IPS DF 4.7 (cell line): ENCODE measurements around the gene STOX2.

ENCODE experiments used
- DNase-seq: peaks from one replicate; pipeline ENCODE4 v3.0.0-alpha.2; 2013; ENCODE audit warnings: low spot score; ENCODE audit errors: extremely low read depth

STOX2 gene

DNA sequence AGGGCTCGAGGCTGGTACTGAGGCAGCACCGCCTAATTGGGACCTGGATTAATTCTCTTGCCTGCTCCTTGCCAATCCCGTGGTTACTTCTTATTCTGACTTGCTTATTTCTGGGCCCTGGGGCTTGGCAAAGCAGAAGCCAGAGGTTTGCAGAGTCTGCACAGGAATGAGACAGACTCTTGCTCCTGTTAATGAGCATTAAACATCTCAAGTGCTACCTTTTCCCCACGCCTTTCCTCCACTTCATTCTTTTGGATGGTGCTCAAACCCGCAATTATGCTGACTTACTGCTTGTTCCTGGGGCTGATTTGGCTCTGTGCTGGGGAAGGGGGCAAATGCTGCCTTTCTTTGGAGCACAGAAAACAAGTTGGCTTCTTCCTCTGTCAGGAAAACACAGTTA, 16.5 kb upstream of the STOX2 start:
- no peak for DNase-seq

DNA sequence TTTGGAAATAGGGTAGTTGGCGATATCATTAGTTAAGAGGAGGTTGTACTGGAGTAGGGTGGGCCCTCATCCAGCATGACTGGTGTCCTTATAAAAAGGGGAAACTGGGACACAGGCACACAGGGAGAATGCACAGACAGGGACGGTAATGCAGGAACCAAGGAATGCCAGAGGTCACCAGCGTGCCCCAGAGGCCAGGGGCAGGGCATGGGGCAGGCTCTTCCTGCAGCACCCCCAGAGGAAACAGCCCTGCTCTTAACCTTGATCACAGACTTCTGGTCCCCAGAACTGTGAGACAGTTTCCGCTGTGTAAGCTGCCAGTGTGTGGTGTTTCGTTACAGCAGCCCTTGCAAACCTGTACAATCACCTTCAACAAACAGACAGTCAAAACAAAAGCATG, 15.9 kb upstream of the STOX2 start:
- no peak for DNase-seq

DNA sequence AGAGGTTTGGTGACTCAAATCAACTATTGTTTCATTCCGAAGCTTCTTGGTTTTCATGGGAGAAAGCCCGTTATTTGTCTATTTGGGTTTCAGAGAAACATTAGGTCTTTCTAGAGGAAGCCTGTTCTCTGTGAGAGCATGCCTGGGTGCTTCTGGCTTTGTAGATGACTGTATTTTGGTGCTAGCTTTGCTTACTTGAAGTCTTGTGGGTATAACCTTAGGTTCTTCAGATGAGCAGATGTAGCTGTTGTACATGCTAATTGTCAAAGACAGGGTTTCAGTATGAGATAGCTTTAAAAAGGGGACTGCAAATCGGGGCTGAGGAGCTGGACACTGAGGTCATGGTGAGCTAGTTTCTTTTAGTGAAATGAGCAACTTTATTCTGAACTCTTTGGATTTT, 7.9 kb upstream of the STOX2 start:
- DNase-seq = no peak

DNA sequence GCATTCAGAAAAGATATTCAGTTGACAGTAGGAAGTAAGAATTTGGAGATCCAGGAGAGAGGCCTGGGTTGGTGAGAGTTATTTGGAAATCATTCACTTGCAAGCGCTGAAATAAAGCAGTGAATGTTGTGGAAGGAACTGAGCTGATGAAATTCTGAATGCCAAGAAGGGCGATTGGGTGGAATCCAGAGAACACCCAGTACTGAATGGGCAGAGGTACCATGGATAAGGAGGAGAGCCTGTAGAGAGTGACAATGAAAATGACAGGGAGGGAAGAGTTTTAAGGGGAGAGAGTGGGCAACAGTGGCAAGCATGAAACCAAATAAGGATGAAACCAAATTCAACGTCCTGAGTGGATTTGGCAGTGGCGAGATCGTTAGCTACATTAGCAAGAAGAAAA, 6.7 kb upstream of the STOX2 start:
- DNase-seq = no peak

DNA sequence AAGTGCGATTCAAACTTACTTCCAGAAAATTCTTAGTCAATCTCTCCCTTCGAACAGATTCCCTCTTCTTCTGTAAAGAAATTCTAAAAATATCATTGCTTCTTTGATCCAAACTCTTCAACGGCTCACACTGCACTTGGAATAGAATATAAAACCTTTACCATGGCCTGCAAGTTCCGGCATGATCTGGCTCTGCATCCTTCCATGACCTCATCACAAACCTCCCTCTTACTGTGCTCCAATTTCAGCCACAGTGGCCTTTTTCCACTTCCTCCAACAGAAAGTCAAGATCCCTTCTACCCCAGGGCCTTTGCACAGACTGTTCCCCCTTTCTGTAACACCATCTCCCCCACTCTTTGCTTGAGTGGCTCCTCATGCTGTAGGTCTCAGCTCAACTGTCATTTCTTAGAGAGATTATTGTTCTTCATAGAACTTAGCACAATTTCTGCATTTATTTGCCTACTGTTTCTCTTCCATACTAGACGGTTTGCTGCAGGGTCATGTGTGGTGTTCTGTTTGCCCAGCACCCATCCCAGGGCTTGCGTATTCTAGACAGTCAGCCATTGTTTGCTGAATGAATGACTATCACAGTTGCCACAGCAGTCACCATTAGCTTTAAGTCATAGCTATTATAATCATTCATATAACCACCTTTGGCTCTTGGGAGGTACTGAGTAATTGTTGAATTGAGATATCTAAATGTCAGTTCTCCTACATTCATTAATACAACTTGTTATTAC, 1.9 kb upstream of the STOX2 start:
- no peak for DNase-seq

DNA sequence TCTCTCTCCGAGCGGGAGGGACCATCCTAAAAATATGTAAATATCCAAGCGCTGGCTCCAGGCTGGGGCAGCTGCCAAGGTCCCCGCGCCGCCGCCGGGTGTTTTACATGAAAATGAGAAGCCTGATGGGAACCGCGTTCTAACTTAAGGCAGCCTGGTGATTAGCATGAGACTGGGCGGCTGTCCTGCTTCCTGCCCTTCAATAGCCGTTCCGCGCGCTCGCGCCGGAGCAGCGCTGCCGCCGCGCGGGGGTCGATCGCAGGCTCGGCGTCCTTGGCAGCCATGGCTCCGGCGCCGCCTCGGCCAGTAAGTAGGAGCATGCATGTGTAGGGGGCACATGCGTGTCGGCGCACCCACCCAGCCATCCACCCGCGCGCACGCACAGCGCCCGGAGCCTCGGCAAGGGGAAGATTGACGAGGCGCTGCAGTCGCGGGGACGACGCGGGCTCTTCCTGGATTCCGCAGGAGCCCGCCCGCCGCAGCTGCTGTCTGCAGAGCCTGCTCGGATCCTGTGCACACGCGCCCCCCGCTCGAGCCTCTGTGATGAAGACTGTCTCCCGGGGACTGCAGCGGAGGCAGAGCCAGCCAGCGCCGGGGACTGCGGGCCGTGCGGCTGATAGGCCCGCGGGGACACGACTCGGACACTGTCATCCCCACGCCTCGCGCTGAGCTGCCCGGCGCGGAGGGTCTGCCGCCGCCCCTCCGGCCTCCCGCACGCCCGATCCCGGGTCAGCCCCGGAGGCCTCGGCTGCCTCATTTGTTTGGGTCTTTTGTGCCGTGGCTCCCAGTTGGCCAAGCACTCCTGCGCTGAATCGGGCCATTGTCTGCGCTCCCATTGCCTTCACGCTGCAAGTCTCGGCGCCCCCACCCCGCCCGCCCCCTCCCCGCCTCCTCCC, 734 bp downstream of the STOX2 start:
- peak; percentile 68 for DNase-seq

DNA sequence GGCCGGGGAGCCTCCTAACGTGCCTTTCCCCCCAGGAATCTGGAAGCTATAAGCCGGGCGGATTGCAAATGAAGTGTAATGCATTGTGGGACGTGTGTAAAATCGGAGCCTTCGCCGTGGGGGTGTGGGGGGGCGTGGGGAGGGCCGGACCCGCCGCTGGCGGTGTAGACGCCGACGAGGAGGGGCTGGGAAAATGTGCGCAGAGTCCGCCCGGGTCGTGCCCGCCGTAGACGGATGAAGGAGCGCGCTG, 1.3 kb downstream of the STOX2 start:
- no peak for DNase-seq

DNA sequence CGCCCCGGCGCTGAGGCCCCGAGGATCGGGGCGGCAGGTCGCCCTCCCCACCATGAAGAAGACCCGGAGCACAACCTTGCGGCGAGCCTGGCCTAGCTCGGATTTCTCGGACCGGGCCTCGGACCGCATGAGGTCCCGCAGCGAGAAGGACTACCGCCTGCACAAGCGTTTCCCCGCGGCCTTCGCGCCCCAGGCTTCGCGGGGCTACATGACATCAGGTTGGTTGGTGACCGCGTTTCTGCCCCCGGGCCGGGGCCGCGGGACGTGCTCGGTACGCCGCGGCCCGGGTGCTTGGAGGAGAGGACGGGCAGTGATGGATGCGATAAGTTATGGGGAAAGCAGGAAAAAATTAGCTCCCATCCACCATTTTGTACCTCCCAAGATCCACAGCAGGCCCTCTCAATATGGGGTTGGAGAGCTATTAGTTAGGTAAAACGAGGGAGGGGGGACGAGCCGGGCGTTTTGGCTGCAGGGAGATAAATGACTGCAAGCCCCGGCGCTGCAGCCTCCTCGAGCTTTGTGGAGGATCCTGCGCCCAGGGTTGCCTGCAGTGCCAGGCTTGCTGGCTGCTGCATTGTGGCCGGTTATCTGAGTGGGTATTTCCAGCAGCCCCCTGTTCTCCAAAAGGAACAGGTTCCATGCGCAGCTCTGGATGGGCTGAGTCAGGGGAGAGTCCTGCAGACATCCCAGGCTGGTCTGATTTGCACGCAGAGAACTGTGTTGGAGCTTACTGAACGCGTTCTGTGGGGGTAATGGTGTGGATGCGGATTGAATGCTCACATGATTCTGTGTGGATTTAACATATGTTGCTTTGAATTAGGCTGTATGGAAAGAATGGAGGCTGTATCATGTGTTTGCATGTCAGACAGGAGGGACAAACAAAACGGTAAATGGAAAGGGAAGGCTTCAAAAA, 1.9 kb downstream of the STOX2 start:
- no peak for DNase-seq

DNA sequence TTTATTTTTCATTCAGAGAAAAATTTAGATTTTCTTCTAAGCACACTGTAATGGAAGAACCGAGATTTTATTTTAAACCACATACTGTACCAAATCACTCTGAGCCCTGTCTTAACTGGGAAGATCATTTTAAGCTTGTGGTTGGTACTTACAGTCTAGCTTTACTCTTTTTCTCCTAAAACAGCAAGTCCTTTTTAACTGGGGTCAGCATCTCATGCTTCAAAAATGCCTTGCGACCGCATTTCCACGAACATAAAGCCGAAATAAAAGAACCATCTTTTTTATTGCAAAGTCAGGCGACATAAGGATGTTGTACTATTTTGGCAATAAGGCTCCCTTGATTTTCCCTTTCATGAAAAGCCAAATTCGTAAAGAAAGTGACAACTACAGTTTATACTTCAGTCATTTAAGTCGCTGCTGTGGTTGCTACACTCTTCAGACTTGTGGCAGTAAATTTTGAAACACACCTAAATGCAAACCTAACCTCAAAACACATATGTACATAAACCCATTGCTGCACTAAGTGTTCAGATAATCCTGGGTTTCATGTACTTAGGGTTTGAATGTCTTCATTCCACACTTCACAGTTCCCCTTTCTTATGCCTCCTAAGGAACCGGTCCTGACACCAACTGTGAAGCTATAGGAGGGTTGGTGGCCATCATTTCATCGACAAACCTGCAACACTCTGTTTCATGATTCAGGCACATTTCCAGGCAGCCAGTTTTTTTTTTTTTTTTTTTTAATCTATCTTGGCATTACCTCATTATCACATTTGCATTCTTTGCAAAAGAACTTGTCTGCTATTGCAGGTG, 3.0 kb downstream of the STOX2 start:
- no peak for DNase-seq

DNA sequence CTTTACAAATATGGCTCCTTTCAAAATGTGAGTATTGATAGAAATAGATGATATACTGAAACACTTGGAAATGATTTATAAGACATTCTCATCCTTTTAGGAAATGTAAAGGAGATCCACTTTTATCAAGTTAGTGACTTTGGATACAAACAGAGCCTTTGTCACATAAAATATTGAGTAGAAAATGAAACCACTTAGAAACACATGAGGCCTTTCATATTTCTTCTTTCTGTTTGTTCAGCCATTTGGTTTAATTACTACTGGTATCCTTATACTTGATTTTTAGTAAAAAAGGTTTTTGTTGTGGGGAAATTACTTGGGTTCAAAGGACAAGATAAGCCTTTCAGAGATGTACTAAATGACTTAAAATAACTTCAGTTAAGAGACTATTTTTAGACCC, 4.1 kb downstream of the STOX2 start:
- DNase-seq = no peak

DNA sequence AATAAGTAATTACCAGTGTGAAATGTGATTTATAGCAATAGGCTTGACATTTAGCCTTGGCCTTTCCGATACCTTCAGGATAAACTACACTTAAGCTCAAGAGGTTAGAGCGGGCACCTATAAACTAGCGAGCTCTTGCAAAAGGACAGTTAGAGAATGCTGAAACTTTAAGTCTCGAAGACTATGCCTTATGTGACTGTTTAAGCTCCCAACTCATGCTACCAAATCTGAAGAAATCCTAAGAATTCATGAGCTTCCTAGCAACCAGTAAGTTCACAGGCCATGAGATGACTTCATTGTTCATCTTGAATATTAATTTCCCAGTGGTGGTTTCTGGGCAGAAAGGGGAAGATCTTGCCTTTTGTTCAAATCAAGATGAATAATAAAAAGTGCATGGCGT, 4.7 kb downstream of the STOX2 start:
- DNase-seq = no peak

DNA sequence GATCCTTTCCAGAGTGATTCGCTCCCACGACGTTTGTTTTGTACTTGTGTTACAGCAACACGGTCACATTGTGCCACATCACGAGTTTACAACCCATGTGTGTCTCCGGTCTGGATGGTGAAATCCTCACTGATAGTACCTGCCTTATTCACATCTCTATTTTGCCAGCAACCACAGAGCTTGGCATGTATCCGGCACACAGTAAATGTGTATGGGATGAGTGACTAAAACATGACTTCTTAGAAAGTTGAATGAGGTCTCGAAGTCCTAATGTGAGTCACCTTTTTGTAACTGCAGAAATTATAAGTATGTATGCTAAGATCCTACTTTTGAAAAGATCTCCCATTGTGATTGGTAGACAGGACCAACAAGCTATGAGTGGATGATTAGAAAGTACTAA, 7.5 kb downstream of the STOX2 start:
- DNase-seq = no peak

DNA sequence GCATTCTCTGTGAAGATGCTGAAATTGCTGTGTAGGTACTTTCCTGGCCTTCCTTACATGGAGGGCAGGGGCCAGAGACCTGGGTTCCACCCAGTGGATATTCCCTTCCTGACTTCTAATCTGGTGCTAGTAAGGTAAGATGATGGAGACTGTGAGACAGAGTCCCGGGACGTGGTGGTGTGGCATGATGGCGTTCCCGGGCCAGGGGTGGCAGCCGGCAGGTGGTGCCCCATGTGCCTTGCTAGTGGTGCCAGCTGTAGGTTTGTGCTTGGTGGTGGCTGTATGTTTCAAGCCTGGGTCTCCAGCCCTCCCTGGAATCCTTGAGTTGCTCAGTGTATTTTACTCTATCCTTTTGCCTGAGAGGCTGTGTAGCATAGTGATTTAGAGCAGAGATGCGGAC, 10.9 kb downstream of the STOX2 start:
- DNase-seq = no peak

DNA sequence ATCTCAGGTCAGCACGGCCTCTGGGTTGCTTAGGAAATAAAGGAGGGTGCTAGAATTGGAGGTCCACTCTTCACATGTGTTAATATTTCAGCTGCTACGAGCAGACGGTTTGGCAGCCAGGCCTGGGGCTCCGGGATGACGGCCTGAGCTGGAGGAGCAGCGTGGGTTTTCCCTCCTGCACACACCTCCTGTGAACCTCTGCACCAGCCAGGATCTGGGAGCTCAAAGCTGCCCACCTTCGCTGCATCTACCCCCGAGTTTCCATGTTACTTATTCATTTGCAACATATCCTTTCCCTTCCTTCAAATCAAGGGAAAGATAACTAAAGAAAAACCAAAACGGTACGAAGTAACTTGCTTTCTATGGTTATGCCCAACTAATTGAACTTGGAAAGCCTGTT, 13.6 kb downstream of the STOX2 start:
- no peak for DNase-seq

DNA sequence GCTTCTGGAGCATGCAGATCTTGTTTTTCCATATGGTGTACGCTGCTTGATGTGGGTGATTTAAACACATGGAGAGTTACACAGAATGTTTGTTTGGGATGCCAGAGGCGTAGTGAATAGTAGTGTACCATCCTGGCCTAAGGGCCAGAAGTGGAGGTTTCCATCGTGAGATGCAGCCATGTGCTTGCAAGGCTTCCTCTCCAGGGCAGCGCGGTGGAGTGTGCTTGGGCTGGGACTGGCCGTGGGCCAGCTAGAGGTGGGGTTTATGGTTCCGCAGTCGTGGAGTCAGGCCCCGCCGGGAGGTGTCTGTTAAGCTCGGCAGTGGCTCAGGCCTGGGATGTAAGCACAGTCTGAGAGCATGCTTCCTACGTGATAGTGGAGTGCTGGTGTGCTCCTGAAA, 14.0 kb downstream of the STOX2 start:
- no peak for DNase-seq

DNA sequence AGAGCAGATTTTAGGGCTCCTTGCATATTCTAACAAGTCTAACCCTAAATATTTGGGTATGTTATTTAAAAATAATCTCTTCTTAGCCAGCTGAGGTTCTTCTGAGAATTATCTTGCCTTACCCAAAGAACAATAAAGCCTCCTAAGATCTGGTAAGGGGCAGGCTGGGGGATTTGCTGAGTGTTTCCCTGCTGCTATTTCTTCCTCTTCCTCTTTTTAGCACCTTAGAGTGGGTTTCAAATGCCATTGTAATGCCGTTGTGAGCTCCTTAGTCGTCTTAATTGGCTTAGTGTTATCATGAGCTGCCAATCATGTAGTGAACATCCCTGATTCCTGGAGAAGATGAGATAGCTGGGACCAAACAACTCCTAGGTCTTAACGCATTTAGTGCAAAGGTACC, 15.4 kb downstream of the STOX2 start:
- DNase-seq = no peak

DNA sequence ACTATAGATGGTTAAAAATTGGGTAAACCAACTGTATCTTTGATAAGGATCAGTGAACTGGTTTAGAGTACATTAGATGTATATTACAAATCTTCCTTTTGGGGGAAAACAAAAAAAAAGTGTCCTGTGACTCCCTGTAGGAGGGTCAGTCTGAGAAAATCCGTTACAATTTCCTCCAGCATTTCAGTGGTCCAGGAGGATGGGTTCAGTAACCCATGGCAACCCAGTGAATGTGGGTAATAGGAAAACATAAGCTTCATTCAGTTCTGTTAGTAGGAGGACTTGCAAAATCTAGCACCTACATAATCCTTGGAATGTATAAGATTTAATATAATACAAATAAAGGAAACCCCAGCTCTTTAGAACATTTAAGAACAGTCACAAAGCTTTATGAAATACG, 16.2 kb downstream of the STOX2 start:
- no peak for DNase-seq

DNA sequence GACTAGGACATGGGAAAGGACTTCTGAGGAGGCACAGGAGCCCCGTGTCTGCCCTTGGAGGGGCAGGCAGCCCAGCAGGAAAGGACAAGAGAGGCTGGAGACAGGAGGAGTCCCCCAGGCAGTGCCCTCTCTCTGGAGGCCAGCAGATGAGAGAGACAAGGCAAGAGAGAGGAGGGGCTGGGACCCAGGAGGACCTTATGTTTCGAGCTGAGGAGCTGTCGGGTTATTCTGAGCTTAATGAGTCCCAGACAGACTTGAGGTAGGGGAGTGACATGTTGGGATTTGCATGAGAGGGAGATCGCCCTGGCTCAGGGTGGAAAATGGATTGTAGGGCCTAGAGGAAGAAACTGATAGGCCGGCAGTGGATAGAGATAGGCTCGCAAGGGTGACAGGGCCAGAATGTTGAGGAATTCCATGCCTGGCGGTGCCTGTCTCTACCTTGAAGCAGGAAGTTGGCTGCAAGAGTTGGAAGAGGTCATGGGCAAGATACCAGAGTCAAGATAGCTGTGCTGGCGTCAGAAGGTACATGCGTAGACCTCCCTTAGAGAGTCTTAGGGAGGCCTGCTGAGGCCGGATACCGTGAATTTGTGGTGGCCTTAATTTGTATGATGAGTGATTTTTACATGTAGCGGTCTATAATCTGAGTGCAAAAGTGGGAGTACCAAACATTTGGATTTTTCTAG, 19.4 kb downstream of the STOX2 start:
- DNase-seq = no peak

DNA sequence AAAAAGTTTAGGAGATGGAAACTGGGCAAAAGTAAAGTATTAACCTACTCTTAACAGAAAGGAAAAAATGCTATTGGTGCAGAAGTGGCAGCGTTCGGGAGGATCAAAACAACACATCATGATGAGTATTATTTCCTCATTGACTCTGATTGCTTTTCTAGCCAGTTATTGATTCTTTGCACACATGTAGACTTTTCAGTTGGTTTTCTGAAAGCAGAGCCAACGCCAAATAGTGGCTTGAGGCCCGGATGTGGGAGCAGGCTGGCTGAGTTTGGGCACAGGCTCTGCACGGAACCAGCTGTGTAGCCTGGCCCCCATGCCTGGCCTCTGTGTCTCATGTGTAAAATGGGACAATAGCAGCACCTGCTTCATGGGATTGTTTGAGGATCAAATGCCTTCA, 21.8 kb downstream of the STOX2 start:
- no peak for DNase-seq

DNA sequence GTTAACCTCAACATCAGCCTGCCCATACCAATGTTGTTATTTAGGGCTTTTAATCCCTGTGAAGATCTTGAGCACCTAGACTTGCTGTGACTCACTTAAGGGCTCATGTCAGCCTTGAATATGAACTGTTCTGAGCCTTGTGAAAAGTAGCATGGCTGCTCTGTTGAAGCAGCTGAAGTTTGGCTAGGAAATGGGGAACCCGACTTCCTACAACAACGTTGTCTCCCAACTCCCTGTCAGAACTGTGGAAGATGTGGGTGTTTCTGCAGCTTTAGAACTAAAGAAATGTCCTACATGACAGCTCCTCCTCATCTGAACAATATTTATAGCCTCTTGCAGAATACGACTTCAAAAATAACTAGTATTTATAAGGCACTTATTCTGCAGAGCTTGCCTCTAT, 27.5 kb downstream of the STOX2 start:
- no peak for DNase-seq

DNA sequence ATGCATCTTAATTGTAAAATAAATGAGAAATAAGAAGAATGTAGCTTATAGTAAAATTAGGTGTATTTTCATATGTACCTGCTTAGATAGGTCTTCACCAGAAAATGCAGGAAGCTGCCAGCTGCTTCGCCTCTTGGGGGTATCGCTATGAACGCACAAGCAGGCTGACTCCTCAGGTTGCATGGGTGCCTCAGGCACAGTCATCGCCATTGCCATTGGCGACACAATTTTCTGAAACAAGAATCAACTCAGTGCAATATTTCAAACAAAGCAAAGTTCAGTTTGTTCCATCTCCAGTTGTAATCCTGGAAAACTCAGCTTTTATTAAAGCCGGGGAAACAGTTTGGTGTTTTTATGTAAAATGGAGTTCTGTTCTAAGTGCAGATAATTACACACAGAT, 29.7 kb downstream of the STOX2 start:
- no peak for DNase-seq
